Chondrocyte (in vitro differentiated cells): ENCODE results near the gene ZFP69B. TPM values are rescaled to one million over a fixed set of nuclear protein-coding genes. Genes with fewer than 3 reads are reported as not detected.

Experiments used
- DNase-seq: peaks from one replicate; pipeline ENCODE4 v3.0.0; 2021; ENCODE audit warnings: mixed read lengths, low spot score
- H3K27ac Mint-ChIP-seq: one replicate; pipeline ENCODE4 v1.8.0; 2021; ENCODE audit warnings: mild to moderate bottlenecking, moderate library complexity, mixed read lengths; ENCODE audit not compliant: unreplicated experiment
- H3K27me3 Mint-ChIP-seq: 2 replicates; pipeline ENCODE4 v1.8.0; 2021; ENCODE audit warnings: low read depth, mixed read lengths
- H3K36me3 Mint-ChIP-seq: 2 replicates; pipeline ENCODE4 v1.8.0; 2021; ENCODE audit warnings: low read depth, mixed read lengths
- H3K4me1 Mint-ChIP-seq: 2 replicates; pipeline ENCODE4 v1.8.0; 2021; ENCODE audit warnings: low read depth, mild to moderate bottlenecking, mixed read lengths
- H3K4me3 Mint-ChIP-seq: one replicate; pipeline ENCODE4 v1.8.0; 2021; ENCODE audit warnings: mild to moderate bottlenecking, moderate library complexity, mixed read lengths; ENCODE audit not compliant: unreplicated experiment
- H3K9me3 Mint-ChIP-seq: 2 replicates; pipeline ENCODE4 v1.8.0; 2021; ENCODE audit warnings: low read depth, mixed read lengths
- CTCF ChIP-seq: fragments of 200-600 bp; sonication (generic); IDR thresholded peaks from 2 replicates; pipeline ENCODE4 v1.5.0; 2021; ENCODE audit warnings: antibody characterized with exemption, mild to moderate bottlenecking, moderate library complexity
- total RNA-seq: library from RNA; stranded (reverse); gene quantifications from 3 replicates; pipeline ENCODE4 v1.2.1, GENCODE V29; 2021

ZFP69B gene
- total RNA-seq, 1 donor from 2014 or later = 13.4 TPM

- H3K36me3 Mint-ChIP-seq = peaks cover 4% of the 10 kb centered on the region
- no peaks in the 10 kb centered on the region for H3K9me3 Mint-ChIP-seq
- TF ChIP-seq CTCF = no peak
- H3K4me3 Mint-ChIP-seq = no peak overlapping the region
- H3K27ac Mint-ChIP-seq = no peak overlapping the region
- peaks cover 6% of the 10 kb centered on the region for H3K4me1 Mint-ChIP-seq
- no peaks in the 10 kb centered on the region for H3K27me3 Mint-ChIP-seq
- no peak for DNase-seq
Measured at GRCh38 chr1:40423951-40424618, 26.2 kb upstream of the ZFP69B start.

GRCh38 chr1:40425198-40425597, 25.1 kb upstream of the ZFP69B start:
- Mint-ChIP-seq H3K4me1 (peaks cover 6% of the 10 kb centered on the region), H3K4me3 (no peak overlapping the region), H3K9me3 (no peaks in the 10 kb centered on the region), H3K36me3 (peaks cover 3% of the 10 kb centered on the region), H3K27ac (no peak overlapping the region), H3K27me3 (no peaks in the 10 kb centered on the region)
- DNase-seq = no peak
- no peak for TF ChIP-seq CTCF

GRCh38 chr1:40431385-40431784, 18.9 kb upstream of the ZFP69B start:
- no peak for DNase-seq
- TF ChIP-seq CTCF = no peak
- Mint-ChIP-seq H3K36me3 (no peaks in the 10 kb centered on the region), H3K27me3 (no peaks in the 10 kb centered on the region), H3K9me3 (peaks cover 6% of the 10 kb centered on the region), H3K27ac (no peak overlapping the region), H3K4me1 (peaks cover 22% of the 10 kb centered on the region), H3K4me3 (no peak overlapping the region)

GRCh38 chr1:40432644-40433390, 17.5 kb upstream of the ZFP69B start:
- no peaks in the 10 kb centered on the region for H3K27me3 Mint-ChIP-seq
- H3K4me3 Mint-ChIP-seq = no peak overlapping the region
- H3K9me3 Mint-ChIP-seq = peaks cover 6% of the 10 kb centered on the region
- H3K4me1 Mint-ChIP-seq = peaks cover 22% of the 10 kb centered on the region
- no peaks in the 10 kb centered on the region for H3K36me3 Mint-ChIP-seq
- peak overlapping the region; percentile 75 for H3K27ac Mint-ChIP-seq
- TF ChIP-seq CTCF = no peak
- DNase-seq = no peak

GRCh38 chr1:40435471-40435870, 14.8 kb upstream of the ZFP69B start:
- Mint-ChIP-seq H3K27ac (no peak overlapping the region), H3K4me3 (no peak overlapping the region), H3K4me1 (peaks cover 22% of the 10 kb centered on the region), H3K9me3 (peaks cover 6% of the 10 kb centered on the region), H3K36me3 (no peaks in the 10 kb centered on the region), H3K27me3 (no peaks in the 10 kb centered on the region)
- DNase-seq = no peak
- TF ChIP-seq CTCF = no peak
